HepG2 (cell line): ENCODE results near the gene TMEM107. TPM values are rescaled to one million over a fixed set of nuclear protein-coding genes. Genes with fewer than 3 reads are reported as not detected.

Source experiments
- AKNA ChIP-seq: sonication (generic); formaldehyde crosslinking; IDR thresholded peaks from 2 replicates; pipeline ENCODE4 v1.4.0; 2020; ENCODE audit warnings: missing genetic modification reagents, borderline replicate concordance
- CEBPB ChIP-seq: IDR thresholded peaks from 2 replicates; pipeline ENCODE4 v1.6.1; 2011; ENCODE audit warnings: low read depth, low read length, improper control_type of control experiment, borderline replicate concordance
- ISL2 ChIP-seq: sonication (generic); formaldehyde crosslinking; IDR thresholded peaks from 2 replicates; pipeline ENCODE4 v1.5.0; 2020; ENCODE audit warnings: missing genetic modification reagents
- NFKBIZ ChIP-seq: IDR thresholded peaks from 2 replicates; pipeline ENCODE4 v1.6.1; 2018; ENCODE audit warnings: missing genetic modification reagents, missing compliant biosample characterization
- PRPF4 ChIP-seq: fragments of 200-400 bp; formaldehyde crosslinking; IDR thresholded peaks from 2 replicates; pipeline ENCODE4 v1.6.1; 2016; ENCODE audit warnings: low read length, low read depth; ENCODE audit not compliant: poor library complexity, severe bottlenecking
- RXRA ChIP-seq: sonication (generic); formaldehyde crosslinking; IDR thresholded peaks from 2 replicates; pipeline ENCODE4 v1.5.1; 2020; ENCODE audit warnings: missing genetic modification reagents
- U2AF2 ChIP-seq: fragments of 200-400 bp; formaldehyde crosslinking; IDR thresholded peaks from 2 replicates; pipeline ENCODE4 v1.6.1; 2017; ENCODE audit warnings: low read depth, mild to moderate bottlenecking, low read length
- WIZ ChIP-seq: sonication (generic); formaldehyde crosslinking; IDR thresholded peaks from 2 replicates; pipeline ENCODE4 v1.5.1; 2020; ENCODE audit warnings: mild to moderate bottlenecking, missing genetic modification reagents
- ZBTB2 ChIP-seq: sonication (generic); formaldehyde crosslinking; IDR thresholded peaks from 2 replicates; pipeline ENCODE4 v1.8.0; 2022; ENCODE audit warnings: low read depth, missing genetic modification reagents
- ZBTB20 ChIP-seq: sonication (generic); formaldehyde crosslinking; IDR thresholded peaks from 2 replicates; pipeline ENCODE4 v1.8.1; 2023; ENCODE audit warnings: missing genetic modification reagents, low read depth, mild to moderate bottlenecking, borderline replicate concordance
- ZBTB7B ChIP-seq: sonication (generic); formaldehyde crosslinking; IDR thresholded peaks from 2 replicates; pipeline ENCODE4 v1.4.0; 2020; ENCODE audit warnings: missing genetic modification reagents
- ZFP91 ChIP-seq: sonication (generic); formaldehyde crosslinking; IDR thresholded peaks from 2 replicates; pipeline ENCODE4 v1.9.0; 2022; ENCODE audit warnings: missing genetic modification reagents, mild to moderate bottlenecking, borderline replicate concordance
- ZNF264 ChIP-seq: sonication (generic); formaldehyde crosslinking; IDR thresholded peaks from 2 replicates; pipeline ENCODE4 v1.4.0; 2020; ENCODE audit warnings: missing genetic modification reagents
- ZNF543 ChIP-seq: sonication (generic); formaldehyde crosslinking; IDR thresholded peaks from 2 replicates; pipeline ENCODE4 v1.4.0; 2020; ENCODE audit warnings: mild to moderate bottlenecking, missing genetic modification reagents
- polyA plus RNA-seq, 8 experiments: library from polyadenylated mRNA; depleted of rRNA in 3 of 8; stranded (reverse) in 7 of 8; unstranded in 1 of 8; fragments of >200 nt; fragmentation: Illumina TruSeq in 4 of 8; extraction: Trizol in 4 of 8; gene quantifications; 2 replicates each; pipeline versions ENCODE4 v1.2.1 to v1.2.3, GENCODE V29; 2011 to 2016; ENCODE audit warnings: low read depth in 4 of 8, missing spikeins in 1 of 8, mixed read lengths in 1 of 8; ENCODE audit not compliant: insufficient read depth in 1 of 8
- total RNA-seq, 5 experiments: library from RNA; depleted of rRNA; stranded (reverse); fragments of >200 nt; fragmentation: Illumina TruSeq; extraction: Trizol; gene quantifications; 2 replicates each; pipeline ENCODE4 v1.2.3, GENCODE V29; 2016; ENCODE audit warnings: low read depth in 1 of 5
- TF ChIP-seq, protein P1 (sequence below): sonication (generic); formaldehyde crosslinking; IDR thresholded peaks from 2 replicates; pipeline ENCODE4 v1.8.1; 2022; ENCODE audit warnings: low read depth, mild to moderate bottlenecking, missing genetic modification reagents
- TF ChIP-seq, protein P2 (sequence below), 2 experiments: sonication (generic) in 1 of 2; formaldehyde crosslinking in 1 of 2; IDR thresholded peaks; 2 replicates each; pipeline versions ENCODE4 v1.5.1 to v1.6.1; 2011 to 2020; ENCODE audit warnings: borderline replicate concordance in 1 of 2, low read depth in 1 of 2, low read length in 1 of 2, mild to moderate bottlenecking in 1 of 2, missing genetic modification reagents in 1 of 2, moderate library complexity in 1 of 2

The TMEM107 gene
- total and polyA plus RNA-seq, 2 of the 13 experiments (the other 11 are each of a cell fraction or from before 2014, with no cell fraction given) = 7.2 to 15.3 TPM

- TF ChIP-seq, protein P1, sequence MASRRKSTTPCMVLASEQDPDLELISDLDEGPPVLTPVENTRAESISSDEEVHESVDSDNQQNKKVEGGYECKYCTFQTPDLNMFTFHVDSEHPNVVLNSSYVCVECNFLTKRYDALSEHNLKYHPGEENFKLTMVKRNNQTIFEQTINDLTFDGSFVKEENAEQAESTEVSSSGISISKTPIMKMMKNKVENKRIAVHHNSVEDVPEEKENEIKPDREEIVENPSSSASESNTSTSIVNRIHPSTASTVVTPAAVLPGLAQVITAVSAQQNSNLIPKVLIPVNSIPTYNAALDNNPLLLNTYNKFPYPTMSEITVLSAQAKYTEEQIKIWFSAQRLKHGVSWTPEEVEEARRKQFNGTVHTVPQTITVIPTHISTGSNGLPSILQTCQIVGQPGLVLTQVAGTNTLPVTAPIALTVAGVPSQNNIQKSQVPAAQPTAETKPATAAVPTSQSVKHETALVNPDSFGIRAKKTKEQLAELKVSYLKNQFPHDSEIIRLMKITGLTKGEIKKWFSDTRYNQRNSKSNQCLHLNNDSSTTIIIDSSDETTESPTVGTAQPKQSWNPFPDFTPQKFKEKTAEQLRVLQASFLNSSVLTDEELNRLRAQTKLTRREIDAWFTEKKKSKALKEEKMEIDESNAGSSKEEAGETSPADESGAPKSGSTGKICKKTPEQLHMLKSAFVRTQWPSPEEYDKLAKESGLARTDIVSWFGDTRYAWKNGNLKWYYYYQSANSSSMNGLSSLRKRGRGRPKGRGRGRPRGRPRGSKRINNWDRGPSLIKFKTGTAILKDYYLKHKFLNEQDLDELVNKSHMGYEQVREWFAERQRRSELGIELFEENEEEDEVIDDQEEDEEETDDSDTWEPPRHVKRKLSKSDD (CRISPR knock-in tag) = no peak
- TF ChIP-seq ZFP91 (CRISPR knock-in tag) = 0 out of 2 replicates have a peak, but pooled peaks have one; percentile 44
- TF ChIP-seq WIZ (CRISPR knock-in tag) = no peak
- TF ChIP-seq AKNA (CRISPR knock-in tag) = no peak
- TF ChIP-seq ZNF264 = no peak
- no peak for TF ChIP-seq U2AF2
- no peak for TF ChIP-seq ZBTB20 (CRISPR knock-in tag)
- TF ChIP-seq CEBPB = no peak
- no peak for TF ChIP-seq ZNF543
- TF ChIP-seq, protein P2, sequence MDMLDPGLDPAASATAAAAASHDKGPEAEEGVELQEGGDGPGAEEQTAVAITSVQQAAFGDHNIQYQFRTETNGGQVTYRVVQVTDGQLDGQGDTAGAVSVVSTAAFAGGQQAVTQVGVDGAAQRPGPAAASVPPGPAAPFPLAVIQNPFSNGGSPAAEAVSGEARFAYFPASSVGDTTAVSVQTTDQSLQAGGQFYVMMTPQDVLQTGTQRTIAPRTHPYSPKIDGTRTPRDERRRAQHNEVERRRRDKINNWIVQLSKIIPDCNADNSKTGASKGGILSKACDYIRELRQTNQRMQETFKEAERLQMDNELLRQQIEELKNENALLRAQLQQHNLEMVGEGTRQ (IDR thresholded peaks at IDR 0.05; ENCODE audit: low read depth, low read length) = no peak
- TF ChIP-seq, protein P2 (CRISPR knock-in tag; IDR thresholded peaks at IDR 0.05; ENCODE audit: borderline replicate concordance) = no peak
- TF ChIP-seq NFKBIZ (CRISPR knock-in tag) = no peak
- TF ChIP-seq RXRA (CRISPR knock-in tag) = no peak
- peak; percentile 2; the same call in 1 of the 2 replicates for TF ChIP-seq ZBTB7B (CRISPR knock-in tag)
- TF ChIP-seq ZBTB2 (CRISPR knock-in tag) = no peak
- TF ChIP-seq PRPF4 = no peak
- TF ChIP-seq ISL2 (CRISPR knock-in tag) = 0 out of 2 replicates have a peak, but pooled peaks have one; percentile 15
Measured at GRCh38 chr17:8175795-8176196, 384 bp downstream of the TMEM107 start (continued).
